Effector memory CD4-positive, alpha-beta T cell (primary cell): ENCODE results near the gene ZFPM1.
"Not testable (repeated sequence)": the region's sequence is repeated elsewhere in the genome, so short reads cannot be mapped to it uniquely, and the experiment has no call there.

Experiments used
- DNase-seq, 3 donors: peaks; one replicate each; pipeline ENCODE4 v3.0.0-alpha.2; 2020
- H3K27ac ChIP-seq: 2 replicates; pipeline ENCODE4 v1.7.0; 2013; ENCODE audit warnings: mild to moderate bottlenecking, low read length, moderate library complexity; ENCODE audit not compliant: insufficient read depth, poor library complexity, severe bottlenecking
- H3K27me3 ChIP-seq: replicated peaks from 2 replicates; pipeline ENCODE4 v1.7.0; 2013; ENCODE audit warnings: mild to moderate bottlenecking, low read length; ENCODE audit not compliant: insufficient read depth, control insufficient read depth, poor library complexity, severe bottlenecking
- H3K36me3 ChIP-seq: 2 replicates; pipeline ENCODE4 v1.7.0; 2013; ENCODE audit warnings: mild to moderate bottlenecking, low read length, moderate library complexity; ENCODE audit not compliant: control insufficient read depth, insufficient read depth
- H3K4me1 ChIP-seq: 2 replicates; pipeline ENCODE4 v1.7.0; 2013; ENCODE audit warnings: low read length, mild to moderate bottlenecking; ENCODE audit not compliant: control insufficient read depth, insufficient read depth, poor library complexity, severe bottlenecking
- H3K4me3 ChIP-seq: 2 replicates; pipeline ENCODE4 v1.7.0; 2013; ENCODE audit warnings: low read length, low read depth, mild to moderate bottlenecking; ENCODE audit not compliant: insufficient read depth, poor library complexity, severe bottlenecking
- H3K9me3 ChIP-seq: 2 replicates; pipeline ENCODE4 v1.7.0; 2013; ENCODE audit warnings: mild to moderate bottlenecking, low read length, moderate library complexity; ENCODE audit not compliant: control insufficient read depth

ZFPM1 gene

DNA sequence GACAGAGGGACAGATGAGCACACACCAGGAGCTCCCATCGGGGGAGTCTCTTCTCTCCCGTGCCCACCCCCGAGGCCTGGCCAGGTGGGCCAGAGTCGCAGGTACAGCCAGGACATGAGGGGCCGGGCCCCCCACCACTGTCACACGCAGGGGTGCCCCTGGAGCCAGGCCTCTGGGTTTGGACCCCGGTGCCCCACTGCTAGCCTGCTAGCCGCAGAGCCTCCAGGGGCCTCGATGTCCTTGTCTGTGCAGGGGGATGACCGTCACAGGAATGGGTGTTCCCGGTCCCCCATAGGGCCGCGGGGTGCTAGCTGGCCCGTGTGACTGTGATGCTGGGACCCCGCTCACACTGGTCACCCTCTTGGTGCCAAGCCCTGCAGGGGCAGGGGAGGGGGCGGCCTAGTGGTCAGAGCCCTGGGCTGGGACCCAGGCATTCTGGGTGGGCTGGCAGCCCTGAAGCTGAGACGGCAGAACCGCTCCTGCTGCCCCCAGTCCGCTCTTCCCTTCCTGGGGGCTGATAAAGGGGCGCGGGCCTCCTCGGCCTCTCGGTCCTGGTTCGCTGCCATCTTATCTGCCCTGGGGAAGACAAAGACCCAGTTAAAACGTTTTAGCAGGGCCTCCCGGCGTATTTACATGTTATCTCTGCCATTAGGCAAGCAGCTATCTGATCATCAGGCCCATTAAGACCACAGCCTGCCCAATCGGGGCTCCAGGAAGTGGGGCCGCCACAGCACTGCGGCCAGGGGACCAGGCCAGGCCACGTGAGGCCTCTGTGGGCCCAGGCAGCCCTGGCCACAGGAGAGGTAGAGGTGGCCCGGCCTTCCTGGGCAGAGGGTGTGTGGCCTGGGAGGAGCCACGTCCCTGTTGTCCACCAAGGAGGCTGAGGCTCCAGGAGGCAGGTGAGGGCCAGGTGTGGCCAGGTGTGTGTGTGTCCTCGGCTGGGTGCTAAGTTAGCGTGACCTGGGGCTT, 59.9 kb downstream of the ZFPM1 start:
- Histone ChIP-seq H3K27ac (no peak overlapping the region), H3K27me3 (no peaks in the 10 kb centered on the region), H3K9me3 (no peaks in the 10 kb centered on the region), H3K36me3 (peaks cover 11% of the 10 kb centered on the region), H3K4me3 (no peak overlapping the region), H3K4me1 (no peaks in the 10 kb centered on the region)
- DNase-seq, result no peak

DNA sequence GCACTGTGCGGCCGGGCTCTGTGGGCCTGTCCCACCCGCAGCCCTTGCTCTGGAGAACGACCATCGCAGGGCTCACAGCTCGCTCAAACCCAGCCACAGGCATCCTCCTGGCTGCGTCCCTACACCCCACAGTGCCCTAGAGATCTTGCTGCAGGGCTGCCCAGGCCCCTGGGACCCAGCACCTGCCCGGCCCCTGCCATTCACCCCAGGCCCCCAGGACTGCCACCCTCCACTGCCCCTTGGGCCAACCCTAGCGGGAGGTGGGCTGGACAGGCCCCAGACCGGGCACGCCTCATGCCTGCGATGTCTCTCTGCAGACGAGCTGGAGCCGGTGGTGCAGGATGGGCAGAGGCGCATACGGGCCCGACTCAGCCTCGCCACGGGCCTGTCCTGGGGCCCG, 61.0 kb downstream of the ZFPM1 start:
- no peaks in the 10 kb centered on the region for H3K4me1 ChIP-seq
- no peaks in the 10 kb centered on the region for H3K27me3 ChIP-seq
- DNase-seq, result no peak
- no peaks in the 10 kb centered on the region for H3K9me3 ChIP-seq
- H3K27ac ChIP-seq, result no peak overlapping the region
- H3K4me3 ChIP-seq, result no peak overlapping the region
- peaks cover 11% of the 10 kb centered on the region for H3K36me3 ChIP-seq

DNA sequence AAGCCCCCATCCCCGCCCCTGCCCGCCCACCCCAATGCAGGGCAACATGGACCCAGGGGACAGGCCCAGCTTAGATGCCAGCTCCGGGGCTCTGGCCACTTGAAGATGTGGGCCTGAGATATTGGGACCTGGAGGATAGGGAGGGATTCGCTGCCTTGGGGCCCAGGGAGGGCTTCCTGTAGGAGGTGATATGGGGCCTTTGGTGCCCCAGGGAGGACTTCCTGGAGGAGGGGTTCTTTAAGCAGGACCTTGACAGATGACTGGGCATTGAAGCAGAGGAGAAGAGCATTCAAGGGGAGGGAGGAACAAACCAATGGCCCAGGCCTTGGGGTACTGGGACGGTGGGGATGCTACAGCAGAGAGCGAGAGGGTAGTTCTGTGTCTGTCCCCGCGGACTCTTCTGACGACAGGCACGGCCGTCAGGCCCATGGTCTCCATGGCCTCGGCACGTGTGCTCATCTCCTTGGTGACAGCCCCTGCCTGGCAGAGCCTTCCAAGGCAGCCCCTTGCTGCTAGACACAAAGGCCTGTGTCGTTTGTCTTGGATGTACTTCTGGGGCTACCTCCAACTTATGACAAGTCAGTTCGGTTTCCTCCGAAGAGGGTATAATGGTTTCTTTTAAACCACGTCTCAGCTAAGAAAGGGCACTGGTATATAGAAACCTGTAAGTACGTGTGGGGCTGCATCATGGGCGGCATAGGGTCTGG, 61.6 kb downstream of the ZFPM1 start:
- Histone ChIP-seq H3K27me3 (no peaks in the 10 kb centered on the region), H3K27ac (no peak overlapping the region), H3K36me3 (peaks cover 11% of the 10 kb centered on the region), H3K4me1 (no peaks in the 10 kb centered on the region), H3K4me3 (no peak overlapping the region), H3K9me3 (no peaks in the 10 kb centered on the region)
- no peak for DNase-seq

DNA sequence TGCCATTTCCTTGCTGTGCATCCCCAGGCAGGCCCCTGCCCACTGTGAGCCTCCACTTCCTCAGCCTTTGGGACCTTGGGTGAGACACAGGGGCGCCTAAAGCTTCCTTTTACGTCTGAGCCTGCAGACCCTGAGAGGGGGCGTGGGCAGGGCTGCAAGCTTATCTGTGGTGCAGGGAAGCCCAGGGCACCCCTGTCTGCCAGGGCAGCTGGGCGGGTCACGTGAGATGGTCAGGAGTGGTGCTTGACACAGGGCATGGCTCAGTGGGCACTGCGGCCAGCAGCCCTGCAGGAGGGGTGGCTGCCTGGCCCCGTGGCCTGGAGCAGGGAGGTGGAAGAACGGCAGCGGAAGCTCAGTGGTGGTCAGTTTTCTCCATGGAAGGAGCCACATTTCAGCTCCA, 62.3 kb downstream of the ZFPM1 start:
- H3K27ac ChIP-seq, result no peak overlapping the region
- DNase-seq, result no peak

DNA sequence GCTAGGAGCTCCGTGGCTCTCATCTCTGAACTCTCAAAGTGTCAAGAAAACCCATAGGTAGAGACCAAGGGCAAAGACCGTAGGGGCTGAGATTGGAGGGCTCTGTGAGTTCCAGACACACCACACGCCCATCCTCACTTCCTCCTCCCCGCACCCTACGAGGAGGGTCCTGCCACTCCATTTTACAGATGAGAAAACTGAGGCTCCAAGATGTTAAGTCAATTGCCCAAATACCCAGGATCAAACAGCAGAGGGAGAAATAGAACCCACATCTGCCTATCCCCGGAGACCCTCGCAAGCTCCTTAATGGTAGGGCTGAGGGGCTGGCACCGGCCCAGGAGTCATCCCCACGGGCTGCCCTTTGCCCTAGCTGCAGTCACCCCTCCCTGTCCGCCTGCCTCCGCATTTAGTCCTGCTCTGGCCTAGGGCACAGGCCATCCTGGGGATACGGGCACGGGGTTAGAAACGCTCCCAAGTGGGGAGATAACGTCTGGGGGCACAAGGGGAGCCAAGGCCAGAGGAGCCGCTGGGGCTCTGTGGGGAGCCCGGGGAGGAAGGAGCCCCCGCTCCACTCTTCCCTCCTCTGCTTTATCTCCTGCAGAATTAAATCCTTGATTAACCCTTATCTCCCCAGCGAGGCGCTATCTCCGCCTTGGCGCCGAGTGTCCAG, 63.0 kb downstream of the ZFPM1 start:
- Histone ChIP-seq H3K4me3 (no peak overlapping the region), H3K27ac (no peak overlapping the region), H3K27me3 (no peaks in the 10 kb centered on the region), H3K9me3 (no peaks in the 10 kb centered on the region), H3K36me3 (peaks cover 11% of the 10 kb centered on the region), H3K4me1 (no peaks in the 10 kb centered on the region)
- no peak for DNase-seq

More for the DNA sequence above, 62.3 kb downstream of the ZFPM1 start:
- Histone ChIP-seq H3K9me3 (no peaks in the 10 kb centered on the region), H3K4me1 (no peaks in the 10 kb centered on the region), H3K36me3 (peaks cover 11% of the 10 kb centered on the region), H3K4me3 (no peak overlapping the region), H3K27me3 (no peaks in the 10 kb centered on the region)

DNA sequence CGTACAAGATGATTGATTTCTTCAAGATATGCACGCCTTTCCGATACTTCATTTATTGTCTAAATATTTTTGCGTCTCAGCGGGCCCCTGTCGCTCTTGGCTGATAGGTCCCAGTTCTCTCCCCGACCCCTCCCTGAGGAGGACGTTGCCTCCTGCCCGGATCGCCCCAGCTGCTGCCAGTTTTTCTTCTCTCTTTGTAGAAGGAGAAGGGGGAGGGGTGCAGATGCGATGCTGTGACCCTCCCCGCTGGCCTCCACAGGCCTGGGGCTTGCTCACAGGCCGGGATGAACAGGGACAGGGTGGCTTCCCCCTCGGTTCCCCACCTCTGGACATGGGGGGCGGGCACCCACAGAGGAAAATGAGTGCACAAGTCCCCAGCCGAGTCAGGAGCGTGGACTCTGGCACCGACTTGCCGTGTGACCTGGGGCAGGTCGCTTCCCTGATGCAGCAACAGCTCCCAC, 63.6 kb downstream of the ZFPM1 start:
- H3K4me1 ChIP-seq, result no peaks in the 10 kb centered on the region
- no peaks in the 10 kb centered on the region for H3K9me3 ChIP-seq
- H3K27me3 ChIP-seq, result no peaks in the 10 kb centered on the region
- H3K36me3 ChIP-seq, result peaks cover 11% of the 10 kb centered on the region
- H3K27ac ChIP-seq, result no peak overlapping the region
- DNase-seq, result no peak
- no peak overlapping the region for H3K4me3 ChIP-seq

DNA sequence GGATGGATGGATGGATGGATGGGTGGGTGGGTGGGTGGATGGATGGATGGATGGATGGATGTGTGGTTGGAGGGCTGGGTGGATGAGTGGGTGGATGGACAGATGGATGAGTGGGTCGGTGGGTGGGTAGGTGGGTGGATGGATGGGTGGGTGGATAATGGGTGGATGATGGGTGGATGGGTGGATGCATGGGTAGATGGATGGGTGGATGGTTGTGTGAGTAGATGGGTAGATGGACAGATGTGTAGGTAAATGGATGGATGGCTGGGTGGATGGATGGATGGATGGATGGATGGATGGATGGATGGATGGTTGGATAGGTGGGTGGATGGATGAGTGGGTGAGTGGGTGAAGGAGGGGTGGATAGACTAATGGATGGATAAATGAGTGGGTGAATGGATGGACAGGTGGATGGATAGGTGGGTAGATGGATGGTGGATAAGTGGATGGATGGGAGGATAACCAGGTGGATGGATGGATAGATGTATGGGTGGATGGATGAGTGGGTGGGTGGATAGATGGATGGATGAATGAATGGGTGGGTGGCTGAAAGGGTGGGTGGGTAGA, 64.2 kb downstream of the ZFPM1 start:
- not testable (repeated sequence) for H3K27ac ChIP-seq, H3K9me3 ChIP-seq, H3K4me3 ChIP-seq, H3K27me3 ChIP-seq, H3K4me1 ChIP-seq, DNase-seq
- H3K36me3 ChIP-seq, result peaks cover 11% of the 10 kb centered on the region

DNA sequence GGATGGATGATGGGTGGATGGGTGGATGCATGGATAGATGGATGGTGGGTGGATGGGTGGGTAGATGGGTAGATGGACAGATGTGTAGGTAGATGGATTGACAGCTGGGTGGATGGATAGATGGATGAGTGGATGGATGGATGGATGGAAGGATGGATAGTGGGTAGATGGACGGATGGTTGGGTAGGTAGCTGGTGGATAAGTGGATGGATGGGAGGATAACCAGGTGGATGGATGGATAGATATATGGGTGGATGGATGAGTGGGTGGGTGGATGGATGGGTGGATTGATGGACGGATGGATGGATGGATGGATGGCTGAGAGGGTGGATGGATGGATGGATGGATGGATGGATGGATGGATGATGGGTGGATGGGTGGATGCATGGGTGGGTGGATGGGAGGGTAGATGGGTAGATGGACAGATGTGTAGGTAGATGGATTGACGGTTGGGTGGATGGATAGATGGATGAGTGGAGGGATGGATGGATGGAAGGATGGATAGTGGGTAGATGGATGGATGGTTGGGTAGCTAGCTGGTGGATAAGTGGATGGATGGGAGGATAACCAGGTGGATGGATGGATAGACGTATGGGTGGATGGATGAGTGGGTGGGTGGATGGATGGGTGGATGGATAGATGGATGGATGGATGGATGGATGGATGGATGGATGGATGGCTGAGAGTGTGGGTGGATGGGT, 65.5 kb downstream of the ZFPM1 start:
- not testable (repeated sequence) for DNase-seq, H3K4me3 ChIP-seq, H3K27ac ChIP-seq, H3K27me3 ChIP-seq, H3K9me3 ChIP-seq, H3K4me1 ChIP-seq
- H3K36me3 ChIP-seq, result peaks cover 11% of the 10 kb centered on the region

DNA sequence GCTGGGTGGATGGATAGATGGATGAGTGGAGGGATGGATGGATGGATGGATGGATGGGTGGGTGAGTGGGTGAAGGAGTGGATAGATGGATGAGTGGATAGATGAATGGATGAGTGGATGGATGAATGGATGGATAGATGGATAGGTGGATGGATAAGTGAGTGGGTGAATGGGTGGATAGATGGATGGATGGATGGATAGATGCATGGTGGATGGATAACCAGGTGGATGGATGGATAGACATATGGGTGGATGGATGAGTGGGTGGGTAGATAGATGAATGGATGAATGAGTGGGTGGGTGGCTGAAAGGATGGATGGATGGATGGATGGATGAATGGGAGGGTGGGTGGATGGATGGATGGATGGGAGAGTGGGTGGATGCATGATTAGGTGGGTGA, 66.2 kb downstream of the ZFPM1 start:
- no peak overlapping the region for H3K4me3 ChIP-seq
- peaks cover 5% of the 10 kb centered on the region for H3K36me3 ChIP-seq
- H3K4me1 ChIP-seq, result no peaks in the 10 kb centered on the region
- DNase-seq, result no peak
- no peaks in the 10 kb centered on the region for H3K9me3 ChIP-seq
- no peak overlapping the region for H3K27ac ChIP-seq
- H3K27me3 ChIP-seq, result no peaks in the 10 kb centered on the region
